Glomerular visceral epithelial cell (primary cell): ENCODE measurements around the gene HSP90AB1.

Source experiments
- DNase-seq: peaks from one replicate; pipeline ENCODE4 v3.0.0-alpha.2; 2016; ENCODE audit errors: extremely low spot score

Gene HSP90AB1

DNA sequence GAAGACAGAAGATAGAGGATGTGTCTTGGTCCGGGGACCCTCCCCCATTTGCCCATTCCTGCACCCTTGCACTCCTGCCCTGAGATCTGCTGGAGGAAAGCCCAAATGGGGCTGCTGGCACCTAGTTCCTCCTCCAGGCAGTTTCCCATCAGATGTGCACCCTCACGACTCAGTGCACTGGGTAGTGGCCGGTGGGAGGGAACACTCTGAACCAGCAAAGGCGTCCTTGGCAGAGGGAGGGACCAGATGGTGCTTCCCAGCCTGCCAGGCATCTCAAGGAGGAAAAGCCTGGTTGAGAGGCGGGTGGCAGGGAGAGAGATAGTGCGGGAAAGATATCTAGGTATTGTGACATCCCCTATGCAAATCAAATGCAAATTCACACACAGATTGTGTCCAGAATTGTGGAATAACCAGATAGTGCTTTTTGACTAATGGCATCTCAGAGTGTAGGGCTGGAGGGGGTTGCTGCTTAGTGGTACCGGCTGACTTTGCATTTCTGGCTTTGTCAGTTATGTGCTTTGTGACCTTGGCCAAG is 42.9 kb downstream of the HSP90AB1 start:
- DNase-seq, result no peak

DNA sequence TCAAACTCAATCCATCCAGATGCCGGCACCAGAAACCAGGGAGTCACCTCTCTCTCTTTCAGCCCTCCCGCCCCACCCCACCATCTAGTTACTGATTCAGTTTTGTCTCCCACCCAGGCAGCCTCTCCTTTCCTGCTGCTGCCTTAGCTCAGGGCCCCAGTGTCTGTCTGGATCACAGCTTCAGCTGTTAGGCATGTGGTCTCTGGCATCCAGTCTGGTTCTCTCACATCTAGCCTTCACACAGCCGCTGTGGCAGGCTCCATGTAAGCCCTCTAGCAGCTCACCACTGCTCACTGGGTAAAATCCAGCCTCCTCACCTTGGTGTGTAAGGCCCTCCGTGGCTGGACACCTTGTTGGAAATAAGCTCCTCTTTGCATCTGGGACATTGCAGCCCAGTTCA is 44.9 kb downstream of the HSP90AB1 start:
- no peak for DNase-seq

GRCh38 chr6:44292661-44293365 is 45.9 kb downstream of the HSP90AB1 start:
- DNase-seq, result no peak

DNA sequence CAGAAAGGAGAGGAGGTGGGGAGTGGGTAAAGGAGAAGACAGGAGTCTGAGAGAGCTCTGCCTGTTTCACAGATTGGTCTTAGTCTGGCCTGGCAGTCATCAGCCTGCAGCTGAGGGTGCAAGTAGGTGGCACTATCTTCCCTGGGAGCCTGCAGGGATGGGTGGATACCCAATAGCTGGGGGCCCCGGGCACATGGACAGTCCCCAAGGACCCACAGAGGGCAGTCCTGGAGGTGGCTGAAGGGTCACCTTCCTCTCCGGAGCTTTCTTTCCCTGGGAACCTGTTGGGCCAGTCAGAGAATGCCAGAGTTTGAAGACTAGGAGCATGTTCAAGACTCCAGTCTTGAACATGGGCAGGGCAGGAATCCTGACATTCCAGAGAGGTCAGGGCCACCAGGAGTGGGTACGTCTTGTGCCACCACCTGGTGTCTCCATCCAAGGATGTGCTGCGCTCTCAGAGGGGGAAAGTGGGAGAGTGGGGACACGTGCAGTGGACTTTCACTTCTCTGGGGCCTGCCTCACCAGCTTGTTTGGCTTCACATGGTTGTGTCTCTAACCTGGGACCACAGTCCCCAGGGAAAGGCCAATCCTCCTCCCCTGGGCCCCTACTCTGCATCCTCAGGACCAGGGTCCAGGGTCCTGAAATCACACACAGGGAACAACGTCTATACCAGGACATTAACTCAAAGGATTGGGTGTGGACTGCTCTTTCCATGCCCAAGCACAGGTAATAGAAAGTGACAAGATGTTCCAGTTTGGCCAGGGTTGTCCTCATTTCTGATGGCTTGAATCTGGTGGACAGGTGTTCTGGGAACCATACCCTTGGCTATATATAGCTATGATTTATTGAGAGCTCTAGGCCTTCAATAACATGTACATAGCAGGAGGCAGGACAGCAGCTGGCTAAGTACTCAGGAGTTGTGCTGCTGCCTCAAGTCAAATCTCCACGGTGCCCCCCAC is 48.2 kb downstream of the HSP90AB1 start:
- DNase-seq, result no peak

GRCh38 chr6:44297063-44298038 is 50.5 kb downstream of the HSP90AB1 start:
- peak; percentile 27 for DNase-seq

DNA sequence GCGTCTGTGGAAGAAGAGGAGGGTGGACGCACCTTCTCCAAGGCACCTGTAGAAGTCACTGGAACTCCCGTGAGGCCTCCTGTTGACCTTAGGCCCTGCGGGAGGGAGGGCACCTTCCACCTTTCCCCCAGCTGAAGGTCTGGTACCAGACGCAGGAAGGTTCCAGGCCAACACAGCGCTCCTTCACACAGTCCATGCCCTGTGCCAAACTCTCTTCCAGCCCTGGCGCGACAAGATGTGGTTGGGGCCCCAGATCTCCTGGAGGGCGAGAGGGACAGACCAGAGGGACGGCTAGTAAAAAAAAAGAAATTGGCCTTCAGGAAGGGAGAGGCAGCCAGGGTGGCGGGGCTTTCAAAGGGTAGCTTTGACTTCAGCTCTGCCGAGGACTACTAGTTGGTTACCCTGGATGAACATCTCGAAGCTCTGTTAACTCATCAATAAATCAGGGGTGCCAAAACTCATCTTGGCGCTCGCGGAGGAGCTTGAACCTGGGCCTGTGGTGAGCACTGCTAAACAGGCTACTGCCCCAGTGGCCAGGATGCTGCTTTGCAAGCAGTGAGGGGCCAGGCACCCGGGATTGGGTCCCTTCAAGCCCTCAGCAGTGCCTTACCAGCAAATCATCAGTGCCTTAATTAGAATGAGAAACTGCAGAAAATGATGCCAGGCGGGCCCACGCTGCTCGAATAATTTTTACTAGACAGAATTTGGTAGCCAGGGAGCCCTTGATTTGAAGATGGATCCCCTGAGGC is 51.3 kb downstream of the HSP90AB1 start:
- no peak for DNase-seq

- no peak for DNase-seq
Observed at GRCh38 chr6:44298864-44299263, 52.0 kb downstream of the HSP90AB1 start.

- no peak for DNase-seq
Observed at GRCh38 chr6:44300292-44300823, 53.5 kb downstream of the HSP90AB1 start.

GRCh38 chr6:44301106-44301505 is 54.2 kb downstream of the HSP90AB1 start:
- DNase-seq, result no peak

DNA sequence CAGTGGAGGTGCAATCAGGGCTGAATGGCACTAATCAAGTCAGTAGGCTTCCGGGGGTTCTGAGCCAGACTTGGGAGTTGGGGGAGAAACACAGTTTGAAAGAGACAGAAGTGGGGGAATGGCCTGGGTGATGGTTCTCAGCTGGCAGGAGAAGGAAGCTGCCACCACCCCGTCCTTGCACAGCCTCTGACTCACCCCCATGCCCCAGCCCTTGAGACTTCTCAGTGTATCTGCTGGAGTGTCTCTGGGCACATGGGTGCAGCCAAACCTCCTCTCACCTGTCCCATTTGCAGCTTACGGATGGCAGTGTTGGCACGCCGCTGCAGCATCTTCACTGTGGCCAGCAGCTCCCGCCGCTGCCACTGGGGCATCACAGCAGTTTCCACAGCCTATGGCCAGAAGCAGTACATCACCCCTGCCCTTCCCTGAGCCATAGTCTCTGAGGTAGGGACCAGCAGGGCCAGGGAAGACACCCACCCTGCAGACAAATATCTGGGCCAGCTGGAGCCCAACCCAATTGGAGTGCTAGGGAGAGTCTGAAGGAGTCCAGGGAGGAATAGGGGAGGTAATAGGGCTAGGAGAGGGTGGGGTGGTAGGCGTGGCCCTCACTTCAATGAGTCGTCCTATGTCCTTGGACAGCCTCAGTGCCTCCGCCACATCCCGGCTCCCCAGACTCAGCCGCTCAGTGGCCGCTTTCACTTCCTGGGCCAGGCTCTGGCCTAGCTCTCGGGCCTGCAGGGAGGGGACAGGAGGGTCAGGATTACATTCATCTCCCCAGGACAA is 55.1 kb downstream of the HSP90AB1 start:
- no peak for DNase-seq

GRCh38 chr6:44302856-44303255 is 56.0 kb downstream of the HSP90AB1 start:
- no peak for DNase-seq
